CD4-positive, CD25-positive, alpha-beta regulatory T cell (primary cell): Measurements from ENCODE around the gene CFAP119. TPM values are rescaled to one million over a fixed set of nuclear protein-coding genes. Genes with fewer than 3 reads are reported as not detected.

ENCODE experiments used
- ATAC-seq, 2 donors: fragments of 150-1000 bp; cut with Tn5 transposase; one replicate each; pipeline ENCODE4 v1.10.0; 2021; ENCODE audit warnings: low read depth in 2 of 2, moderate number of reproducible peaks in 2 of 2, moderate library complexity in 1 of 2
- DNase-seq, 3 donors: peaks; one replicate each; pipeline versions ENCODE4 v3.0.0 to v3.0.0-alpha.2; 2012 to 2022; ENCODE audit warnings: mixed read lengths in 1 of 3
- H3K27ac ChIP-seq: one replicate; pipeline ENCODE4 v1.7.0; 2013; ENCODE audit warnings: mild to moderate bottlenecking, low read length; ENCODE audit not compliant: insufficient read depth, poor library complexity, severe bottlenecking
- H3K27me3 ChIP-seq: one replicate; pipeline ENCODE4 v1.7.0; 2013; ENCODE audit warnings: low read length; ENCODE audit not compliant: control insufficient read depth, insufficient read depth
- H3K36me3 ChIP-seq: one replicate; pipeline ENCODE4 v1.7.0; 2013; ENCODE audit warnings: mild to moderate bottlenecking, low read length, moderate library complexity; ENCODE audit not compliant: control insufficient read depth, insufficient read depth
- H3K4me1 ChIP-seq: 2 replicates; pipeline ENCODE4 v1.7.0; 2013; ENCODE audit warnings: mild to moderate bottlenecking, low read length; ENCODE audit not compliant: insufficient read depth, control insufficient read depth, poor library complexity, severe bottlenecking
- H3K4me3 ChIP-seq: one replicate; pipeline ENCODE4 v1.7.0; 2013; ENCODE audit warnings: low read depth, mild to moderate bottlenecking, low read length, moderate library complexity
- H3K9me3 ChIP-seq, 2 experiments: 1 replicate in 1 of 2; 2 replicates in 1 of 2; pipeline ENCODE4 v1.7.0; 2013; ENCODE audit warnings: low read length in 2 of 2, mild to moderate bottlenecking in 1 of 2, moderate library complexity in 1 of 2; ENCODE audit not compliant: control insufficient read depth in 2 of 2
- H3K27ac Mint-ChIP-seq, 3 donors: one replicate each; pipeline ENCODE4 v1.8.0; 2020 to 2022; ENCODE audit warnings: mild to moderate bottlenecking in 3 of 3, mixed read lengths in 3 of 3, moderate library complexity in 2 of 3
- H3K27me3 Mint-ChIP-seq: one replicate; pipeline ENCODE4 v1.8.0; 2022; ENCODE audit warnings: mild to moderate bottlenecking, mixed read lengths
- H3K36me3 Mint-ChIP-seq: one replicate; pipeline ENCODE4 v1.8.0; 2020; ENCODE audit warnings: mixed read lengths
- H3K4me1 Mint-ChIP-seq, 4 donors: one replicate each; pipeline ENCODE4 v1.8.0; 2020 to 2022; ENCODE audit warnings: mixed read lengths in 4 of 4, mild to moderate bottlenecking in 1 of 4
- H3K4me3 Mint-ChIP-seq, 4 donors: one replicate each; pipeline ENCODE4 v1.8.0; 2020 to 2022; ENCODE audit warnings: mild to moderate bottlenecking in 4 of 4, mixed read lengths in 4 of 4, moderate library complexity in 3 of 4
- H3K9me3 Mint-ChIP-seq, 7 donors: one replicate each; pipeline ENCODE4 v1.8.0; 2020 to 2022; ENCODE audit warnings: mixed read lengths in 7 of 7, mild to moderate bottlenecking in 3 of 7, moderate library complexity in 2 of 7
- polyA plus RNA-seq, 4 donors: library from polyadenylated mRNA; unstranded; fragments of 300-500 nt; fragmentation: Illumina TruSeq; gene quantifications; one replicate each; pipeline ENCODE4 v1.2.3, GENCODE V29; 2021
- total RNA-seq: library from RNA; stranded (reverse); gene quantifications from one replicate; pipeline ENCODE4 v1.2.3, GENCODE V29; 2022

The CFAP119 gene
- total and polyA plus RNA-seq, 5 donors from 2014 or later = 0.23 to 1.8 (median 1.0) TPM; not detected in 1

DNA sequence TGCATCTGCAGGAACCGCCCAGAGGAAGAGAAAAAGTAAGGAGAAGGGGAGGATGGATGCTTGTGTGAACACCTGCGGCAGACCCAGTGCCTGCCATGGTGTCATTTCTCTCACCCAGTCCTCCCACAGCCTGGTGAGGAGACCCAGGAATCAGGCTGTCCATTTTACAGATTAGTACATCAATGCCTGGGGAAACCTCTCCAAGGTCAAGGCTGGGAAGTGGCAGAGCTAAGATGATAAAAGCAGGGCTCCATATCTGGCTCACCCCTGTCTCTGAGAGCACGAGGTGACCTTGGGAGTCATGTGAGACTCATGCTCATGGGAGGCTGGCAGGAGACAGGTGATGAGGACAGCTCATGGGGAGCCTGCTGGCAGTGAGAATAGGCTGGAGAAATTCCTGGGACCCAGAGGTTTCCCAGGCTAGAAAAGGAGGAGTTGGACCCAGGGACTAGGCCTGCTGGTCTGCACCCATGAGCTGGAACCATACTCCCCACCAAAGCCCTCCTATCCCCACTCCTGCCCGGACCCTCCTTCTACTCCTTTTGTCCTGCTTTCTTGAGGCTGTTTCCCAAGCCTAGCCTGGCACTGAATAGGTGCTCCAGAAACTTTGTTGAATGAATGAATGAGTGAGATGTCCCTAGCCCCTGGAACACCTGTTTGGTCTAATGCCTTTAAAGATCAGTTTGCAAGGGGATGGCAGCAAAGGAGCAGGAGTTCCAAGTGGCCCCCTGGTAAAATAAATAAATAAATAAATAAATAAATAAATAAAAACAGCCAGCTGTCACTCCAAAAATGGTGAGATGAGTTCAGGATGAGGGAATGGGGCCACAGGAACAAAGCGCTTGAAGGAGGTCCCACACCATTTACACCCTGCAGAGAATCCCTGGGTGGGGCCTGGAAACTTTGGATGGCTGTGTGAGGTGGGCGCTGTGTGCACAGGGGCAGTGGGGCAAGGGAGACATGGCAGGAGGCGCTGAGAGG, 23.6 kb upstream of the CFAP119 start:
- H3K4me1 ChIP-seq = peaks cover 16% of the 10 kb centered on the region
- H3K27me3 ChIP-seq = peaks cover 7% of the 10 kb centered on the region
- H3K9me3 ChIP-seq = no peaks in the 10 kb centered on the region
- Mint-ChIP-seq H3K9me3 (no peaks in the 10 kb centered on the region), H3K4me3 (peak overlapping the region in 3 of 4 donors; percentile 40 to 72 (median 70)), H3K27me3 (peaks cover 48% of the 10 kb centered on the region), H3K4me1 (peaks cover 0 to 16% (median 7%) of the 10 kb centered on the region in 4 donors), H3K36me3 (no peaks in the 10 kb centered on the region), H3K27ac (peak overlapping the region in 1 of 3 donors; percentile 51)
- ATAC-seq = no peak
- no peak overlapping the region for H3K27ac ChIP-seq
- H3K36me3 ChIP-seq = no peaks in the 10 kb centered on the region
- no peak for DNase-seq
- H3K4me3 ChIP-seq = no peak overlapping the region

DNA sequence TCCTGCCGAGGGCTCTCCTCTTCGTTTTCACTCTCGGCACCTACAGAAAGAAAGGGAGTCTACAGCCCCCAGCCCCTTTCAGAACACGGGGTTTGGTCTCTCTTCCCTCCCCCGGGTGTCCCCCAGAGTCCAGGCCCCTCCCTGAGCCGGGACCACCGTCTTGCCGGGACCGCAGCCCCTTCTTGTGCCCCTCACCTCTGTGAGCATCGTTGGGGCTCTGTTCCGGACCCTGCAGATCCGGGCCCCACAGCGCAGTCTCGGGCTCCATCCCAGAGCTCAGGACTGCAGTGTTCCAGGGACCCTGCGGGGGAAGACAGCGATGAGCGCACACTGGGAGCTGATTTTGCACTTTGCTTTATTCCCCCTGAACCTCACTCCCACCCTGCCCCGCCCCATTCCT, 22.4 kb upstream of the CFAP119 start:
- Histone ChIP-seq H3K36me3 (no peaks in the 10 kb centered on the region), H3K27me3 (peaks cover 7% of the 10 kb centered on the region), H3K4me1 (peaks cover 16% of the 10 kb centered on the region), H3K27ac (no peak overlapping the region), H3K4me3 (no peak overlapping the region), H3K9me3 (no peaks in the 10 kb centered on the region)
- ATAC-seq = no peak
- Mint-ChIP-seq H3K27ac (no peak overlapping the region), H3K36me3 (no peaks in the 10 kb centered on the region), H3K4me1 (peaks cover 0 to 16% (median 7%) of the 10 kb centered on the region in 4 donors), H3K9me3 (no peaks in the 10 kb centered on the region), H3K27me3 (peaks cover 48% of the 10 kb centered on the region), H3K4me3 (no peak overlapping the region)
- DNase-seq = no peak

- peaks cover 16% of the 10 kb centered on the region for H3K4me1 ChIP-seq
- no peak overlapping the region for H3K27ac ChIP-seq
- peaks cover 0 to 16% (median 7%) of the 10 kb centered on the region in 4 donors for H3K4me1 Mint-ChIP-seq
- H3K27me3 Mint-ChIP-seq = peaks cover 42% of the 10 kb centered on the region
- H3K4me3 Mint-ChIP-seq = no peak overlapping the region
- H3K4me3 ChIP-seq = no peak overlapping the region
- no peaks in the 10 kb centered on the region for H3K9me3 ChIP-seq
- H3K36me3 Mint-ChIP-seq = no peaks in the 10 kb centered on the region
- no peak overlapping the region for H3K27ac Mint-ChIP-seq
- no peaks in the 10 kb centered on the region for H3K9me3 Mint-ChIP-seq
- H3K36me3 ChIP-seq = no peaks in the 10 kb centered on the region
- H3K27me3 ChIP-seq = peaks cover 7% of the 10 kb centered on the region
- no peak for DNase-seq
- ATAC-seq = no peak
These were observed 21.6 kb upstream of the CFAP119 start for GRCh38 chr16:30783280-30784109.

- ATAC-seq (no peak), DNase-seq (no peak)
- Mint-ChIP-seq H3K4me1 (peaks cover 0 to 12% (median 5%) of the 10 kb centered on the region in 4 donors), H3K4me3 (no peak overlapping the region), H3K27me3 (peaks cover 34% of the 10 kb centered on the region), H3K27ac (no peak overlapping the region), H3K36me3 (no peaks in the 10 kb centered on the region), H3K9me3 (no peaks in the 10 kb centered on the region)
- H3K36me3 ChIP-seq = no peaks in the 10 kb centered on the region
- no peaks in the 10 kb centered on the region for H3K9me3 ChIP-seq
- H3K4me3 ChIP-seq = no peak overlapping the region
- peaks cover 5% of the 10 kb centered on the region for H3K27me3 ChIP-seq
- no peak overlapping the region for H3K27ac ChIP-seq
- peaks cover 16% of the 10 kb centered on the region for H3K4me1 ChIP-seq
These were observed 20.8 kb upstream of the CFAP119 start for GRCh38 chr16:30782486-30783279.

- Histone ChIP-seq H3K9me3 (no peaks in the 10 kb centered on the region), H3K4me3 (no peak overlapping the region), H3K4me1 (peaks cover 9% of the 10 kb centered on the region), H3K36me3 (no peaks in the 10 kb centered on the region), H3K27me3 (peaks cover 5% of the 10 kb centered on the region), H3K27ac (no peak overlapping the region)
- Mint-ChIP-seq H3K9me3 (no peaks in the 10 kb centered on the region), H3K27me3 (peaks cover 21% of the 10 kb centered on the region), H3K4me3 (no peak overlapping the region), H3K27ac (peak overlapping the region in 1 of 3 donors; percentile 10), H3K36me3 (no peaks in the 10 kb centered on the region), H3K4me1 (peaks cover 5 to 18% (median 11%) of the 10 kb centered on the region in 4 donors)
- no peak for ATAC-seq
- no peak for DNase-seq
These were observed 18.7 kb upstream of the CFAP119 start for GRCh38 chr16:30780549-30780948.

DNA sequence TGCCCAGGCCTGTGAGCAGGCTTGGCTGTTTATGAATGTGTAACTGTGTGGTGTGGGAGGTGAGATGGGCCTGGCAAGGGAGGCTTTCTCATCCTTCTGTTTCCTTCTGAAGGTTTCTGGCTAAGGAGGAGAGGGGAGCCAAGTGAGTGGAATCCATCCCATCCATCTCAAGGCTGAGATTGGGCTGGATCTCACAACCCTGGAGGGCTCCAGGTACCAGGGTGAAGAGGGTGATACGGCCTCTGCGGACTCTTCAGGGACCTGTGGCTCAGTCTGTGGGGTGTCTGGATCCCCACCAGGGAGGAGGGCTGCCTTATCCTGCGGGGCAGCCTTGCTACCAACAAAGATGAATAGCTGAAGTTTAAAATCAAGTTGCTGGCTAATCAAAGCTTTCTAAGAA, 18.2 kb upstream of the CFAP119 start:
- no peak overlapping the region for H3K4me3 Mint-ChIP-seq
- peaks cover 14% of the 10 kb centered on the region for H3K4me1 ChIP-seq
- peaks cover 5 to 22% (median 10%) of the 10 kb centered on the region in 4 donors for H3K4me1 Mint-ChIP-seq
- H3K27me3 ChIP-seq = peaks cover 2% of the 10 kb centered on the region
- H3K36me3 ChIP-seq = no peaks in the 10 kb centered on the region
- H3K27ac Mint-ChIP-seq = peak overlapping the region in 1 of 3 donors; percentile 34
- DNase-seq (no peak), ATAC-seq (no peak)
- H3K27me3 Mint-ChIP-seq = peaks cover 15% of the 10 kb centered on the region
- no peak overlapping the region for H3K4me3 ChIP-seq
- no peaks in the 10 kb centered on the region for H3K36me3 Mint-ChIP-seq
- no peaks in the 10 kb centered on the region for H3K9me3 Mint-ChIP-seq
- H3K9me3 ChIP-seq = no peaks in the 10 kb centered on the region
- no peak overlapping the region for H3K27ac ChIP-seq

GRCh38 chr16:30779596-30779995, 17.7 kb upstream of the CFAP119 start:
- H3K4me1 Mint-ChIP-seq = peaks cover 5 to 23% (median 7%) of the 10 kb centered on the region in 4 donors
- no peaks in the 10 kb centered on the region for H3K9me3 Mint-ChIP-seq
- peaks cover 2% of the 10 kb centered on the region for H3K36me3 ChIP-seq
- H3K36me3 Mint-ChIP-seq = no peaks in the 10 kb centered on the region
- no peak for ATAC-seq
- no peak for DNase-seq
- H3K27ac Mint-ChIP-seq = peak overlapping the region in 1 of 3 donors; percentile 34
- no peak overlapping the region for H3K27ac ChIP-seq
- peaks cover 2% of the 10 kb centered on the region for H3K27me3 ChIP-seq
- H3K4me3 Mint-ChIP-seq = peak overlapping the region in 1 of 4 donors; percentile 44
- H3K27me3 Mint-ChIP-seq = peaks cover 11% of the 10 kb centered on the region
- H3K4me1 ChIP-seq = peaks cover 18% of the 10 kb centered on the region
- H3K4me3 ChIP-seq = no peak overlapping the region
- no peaks in the 10 kb centered on the region for H3K9me3 ChIP-seq
